ENCODE measurements around the gene PLVAP.
"Not testable (repeated sequence)": the region's sequence is repeated elsewhere in the genome, so short reads cannot be mapped to it uniquely, and the experiment has no call there.

PLVAP gene

GRCh38 chr19:17401628-17402027 lies 24.5 kb upstream of the PLVAP start:
- no peak for DNase-seq (ENCODE audit: low spot score)

GRCh38 chr19:17398902-17399527 lies 21.9 kb upstream of the PLVAP start:
- DNase-seq (ENCODE audit: low spot score) = no peak

- DNase-seq (ENCODE audit: low spot score) = no peak
Observed at GRCh38 chr19:17394891-17395415, 17.8 kb upstream of the PLVAP start.

GRCh38 chr19:17393914-17394313 lies 16.8 kb upstream of the PLVAP start, which contains the start of gene CCDC194:
Gene CCDC194, minus strand, starts transcription at chr19:17394196. Its CDS starts 38 bp downstream, at chr19:17394158.
- DNase-seq (ENCODE audit: low spot score) = no peak

GRCh38 chr19:17393002-17393401 lies 15.9 kb upstream of the PLVAP start:
- DNase-seq (ENCODE audit: low spot score) = no peak

GRCh38 chr19:17391371-17392151 lies 14.4 kb upstream of the PLVAP start:
- DNase-seq (ENCODE audit: low spot score) = no peak

GRCh38 chr19:17390665-17391370 lies 13.7 kb upstream of the PLVAP start:
- peak; percentile 83 for DNase-seq (ENCODE audit: low spot score)

- DNase-seq (ENCODE audit: low spot score) = no peak
Observed at GRCh38 chr19:17389957-17390664, 13.0 kb upstream of the PLVAP start.

- DNase-seq (ENCODE audit: low spot score) = no peak
Observed at GRCh38 chr19:17389288-17389687, 12.1 kb upstream of the PLVAP start.

- no peak for DNase-seq (ENCODE audit: low spot score)
Observed at GRCh38 chr19:17385878-17386611, 8.9 kb upstream of the PLVAP start.

GRCh38 chr19:17380426-17381138 lies 3.4 kb upstream of the PLVAP start:
- no peak for DNase-seq (ENCODE audit: low spot score)

- no peak for DNase-seq (ENCODE audit: low spot score)
Observed at GRCh38 chr19:17379221-17379631, 2.1 kb upstream of the PLVAP start.

- no peak for DNase-seq (ENCODE audit: low spot score)
Observed at GRCh38 chr19:17378271-17378670, 1.1 kb upstream of the PLVAP start.

GRCh38 chr19:17370026-17370587 lies 7.0 kb downstream of the PLVAP start:
- no peak for DNase-seq (ENCODE audit: low spot score)

GRCh38 chr19:17365361-17365760 lies 11.8 kb downstream of the PLVAP start:
- no peak for DNase-seq (ENCODE audit: low spot score)

- DNase-seq (ENCODE audit: low spot score) = not testable (repeated sequence)
Observed at GRCh38 chr19:17363852-17364605, 13.1 kb downstream of the PLVAP start.

- no peak for DNase-seq (ENCODE audit: low spot score)
Observed at GRCh38 chr19:17359905-17360800, 17.0 kb downstream of the PLVAP start.

GRCh38 chr19:17358395-17358794 lies 18.7 kb downstream of the PLVAP start:
- no peak for DNase-seq (ENCODE audit: low spot score)
